Gastroesophageal sphincter (tissue), 4 donors: ENCODE data around the gene APOO. TPM values are rescaled to one million over a fixed set of nuclear protein-coding genes. Genes with fewer than 3 reads are reported as not detected.

Experiments
- ATAC-seq: fragments of 150-250 bp; one replicate; pipeline ENCODE4 v1.9.1; 2016; ENCODE audit warnings: mild to moderate bottlenecking, moderate library complexity
- H3K27ac ChIP-seq, 4 donors: fragments of 200-600 bp; sonication (generic) in 3 of 4; 1 replicate in 3 of 4; 2 replicates in 1 of 4; pipeline ENCODE4 v1.5.1; 2016 to 2019
- H3K27me3 ChIP-seq: fragments of 200-600 bp; sonication (generic); one replicate; pipeline ENCODE4 v1.5.1; 2019
- H3K36me3 ChIP-seq, 2 donors: fragments of 200-600 bp; sonication (generic); one replicate each; pipeline ENCODE4 v1.5.1; 2019; ENCODE audit warnings: control low read depth in 1 of 2
- H3K4me1 ChIP-seq, 3 donors: fragments of 200-600 bp; sonication (generic); 1 replicate in 2 of 3; 2 replicates in 1 of 3; pipeline ENCODE4 v1.5.1; 2016 to 2019; ENCODE audit warnings: control low read depth in 2 of 3
- H3K4me3 ChIP-seq, 2 donors: fragments of 200-600 bp; sonication (generic); one replicate each; pipeline ENCODE4 v1.5.1; 2019; ENCODE audit warnings: mild to moderate bottlenecking in 1 of 2, moderate library complexity in 1 of 2
- H3K9me3 ChIP-seq, 3 donors: fragments of 200-600 bp; sonication (generic); one replicate each; pipeline ENCODE4 v1.5.1; 2017 to 2019; ENCODE audit warnings: control low read depth in 2 of 3
- CTCF ChIP-seq, 4 experiments: fragments of 200-600 bp in 2 of 4; fragments of 450-650 bp in 2 of 4; sonication (generic) in 1 of 4; IDR thresholded peaks; one replicate each; pipeline ENCODE4 v1.5.1; 2017 to 2019; ENCODE audit warnings: antibody characterized with exemption in 4 of 4, mild to moderate bottlenecking in 2 of 4, moderate library complexity in 2 of 4
- EP300 ChIP-seq: sonication (generic); formaldehyde crosslinking; IDR thresholded peaks from one replicate; pipeline ENCODE4 v1.6.1; 2017; ENCODE audit warnings: antibody characterized with exemption, mild to moderate bottlenecking
- POLR2A ChIP-seq, 2 donors: fragments of 450-650 bp; IDR thresholded peaks; one replicate each; pipeline ENCODE4 v1.6.1; 2017; ENCODE audit warnings: antibody characterized with exemption in 2 of 2, mild to moderate bottlenecking in 2 of 2, moderate library complexity in 1 of 2
- POLR2AphosphoS5 ChIP-seq: sonication (generic); formaldehyde crosslinking; IDR thresholded peaks from one replicate; pipeline ENCODE4 v1.6.1; 2017; ENCODE audit warnings: antibody characterized with exemption
- WGBS, 2 donors: methylation state at CpG; one replicate each; pipeline ENCODE4 v1.1.5; 2018; ENCODE audit warnings: low coverage in 1 of 2; 5-methylcytosine and 5-hydroxymethylcytosine counted together
- total RNA-seq, 4 donors: library from RNA; depleted of rRNA; stranded (reverse); fragments of >200 nt; gene quantifications; one replicate each; pipeline ENCODE4 v1.1.0, GENCODE V29; 2016

The APOO gene
- total RNA-seq, 4 donors from 2014 or later: 4.5 to 19.8 (median 8.7) TPM

DNA sequence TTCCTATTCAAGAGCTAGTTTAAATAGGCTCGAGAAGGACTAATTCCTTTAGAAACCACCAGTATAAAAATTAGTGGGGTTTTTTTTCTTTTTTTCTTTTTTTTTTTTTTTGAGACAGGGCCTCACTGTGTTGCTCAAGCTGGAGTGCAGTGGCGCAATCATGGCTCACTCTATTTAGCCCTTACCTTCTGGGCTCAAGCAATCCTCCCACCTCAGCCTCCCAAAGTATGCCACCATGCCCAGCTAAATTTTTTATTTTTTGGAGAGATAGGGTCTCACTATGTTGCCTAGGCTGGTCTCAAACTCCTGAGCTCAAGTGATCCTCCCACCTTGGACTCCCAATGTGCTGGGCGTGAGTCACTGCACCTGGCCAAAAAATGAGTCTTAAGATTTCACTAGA is 52.8 kb downstream of the APOO start:
- no peaks in the 10 kb centered on the region for H3K27me3 ChIP-seq
- H3K4me3 ChIP-seq: no peak overlapping the region
- H3K4me1 ChIP-seq: no peaks in the 10 kb centered on the region
- no peaks in the 10 kb centered on the region for H3K9me3 ChIP-seq
- no peak for ATAC-seq
- TF ChIP-seq POLR2A (IDR thresholded peaks at IDR 0.05) (no peak), EP300 (no peak), CTCF (IDR thresholded peaks at IDR 0.05) (no peak), POLR2AphosphoS5 (no peak)
- no peaks in the 10 kb centered on the region for H3K36me3 ChIP-seq
- H3K27ac ChIP-seq: no peak overlapping the region
- WGBS, 2 donors: 72 to 94% methylated on average over 2 to 3 of the region's 3 CpGs

DNA sequence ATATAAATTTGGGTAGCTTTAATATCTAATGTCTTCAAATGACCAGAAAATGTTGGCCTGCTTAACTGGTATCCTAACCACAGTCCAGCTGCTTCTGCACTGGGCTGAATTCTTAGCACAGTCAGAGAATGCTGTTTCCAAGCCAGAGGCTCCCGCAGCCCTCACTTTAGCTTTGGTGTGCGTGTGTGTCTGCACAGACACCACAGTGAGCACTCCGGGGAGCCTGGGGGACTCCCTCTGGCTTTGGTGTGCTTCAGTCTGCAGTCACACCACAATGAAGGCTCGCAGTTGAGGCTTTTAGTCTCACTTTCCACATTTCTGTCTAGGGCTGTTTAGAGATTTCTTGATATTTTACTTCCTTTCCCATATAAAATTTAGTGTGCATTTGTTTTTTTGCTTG is 53.6 kb downstream of the APOO start:
- H3K36me3 ChIP-seq: no peaks in the 10 kb centered on the region
- no peak overlapping the region for H3K27ac ChIP-seq
- no peaks in the 10 kb centered on the region for H3K9me3 ChIP-seq
- H3K27me3 ChIP-seq: no peaks in the 10 kb centered on the region
- 76% methylated on average over 3 of the region's 4 CpGs; no CpG with 5 or more reads in 1 of the 2 donors for WGBS, 2 donors
- H3K4me3 ChIP-seq: no peak overlapping the region
- no peak for ATAC-seq
- TF ChIP-seq EP300 (no peak), POLR2AphosphoS5 (no peak), CTCF (IDR thresholded peaks at IDR 0.05) (no peak), POLR2A (IDR thresholded peaks at IDR 0.05) (no peak)
- H3K4me1 ChIP-seq: no peaks in the 10 kb centered on the region

- no peaks in the 10 kb centered on the region for H3K36me3 ChIP-seq
- H3K27ac ChIP-seq: no peak overlapping the region
- WGBS, 2 donors: 94 to 100% methylated on average over 2 of the region's 2 CpGs
- H3K4me1 ChIP-seq: no peaks in the 10 kb centered on the region
- ATAC-seq: no peak
- TF ChIP-seq POLR2AphosphoS5 (no peak), POLR2A (IDR thresholded peaks at IDR 0.05) (no peak), EP300 (no peak), CTCF (IDR thresholded peaks at IDR 0.05) (no peak)
- no peaks in the 10 kb centered on the region for H3K9me3 ChIP-seq
- no peak overlapping the region for H3K4me3 ChIP-seq
- no peaks in the 10 kb centered on the region for H3K27me3 ChIP-seq
These were observed 56.2 kb downstream of the APOO start for GRCh38 chrX:23851544-23851943.

DNA sequence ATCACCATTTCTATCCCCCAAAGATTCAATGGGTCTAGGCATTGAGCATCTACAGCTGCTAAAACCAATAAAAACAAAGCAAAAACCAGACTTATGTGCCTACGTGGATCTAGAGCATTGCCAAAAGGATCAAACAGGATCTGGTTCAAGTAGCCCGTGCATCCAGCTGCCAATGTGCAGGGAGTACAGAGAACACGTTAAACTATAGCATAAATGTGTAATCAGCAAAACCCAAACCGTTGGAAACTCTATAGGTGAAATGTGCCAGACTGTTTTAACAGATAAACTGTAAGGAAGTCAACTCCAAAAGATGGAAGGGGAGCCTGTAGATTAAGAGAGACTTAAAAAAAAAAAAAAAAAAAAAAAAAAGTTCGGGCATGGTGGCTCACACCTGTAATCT is 58.5 kb downstream of the APOO start:
- no peak for ATAC-seq

More for the DNA sequence above, 58.5 kb downstream of the APOO start:
- Histone ChIP-seq H3K4me3 (no peak overlapping the region), H3K9me3 (no peaks in the 10 kb centered on the region), H3K27ac (no peak overlapping the region), H3K36me3 (no peaks in the 10 kb centered on the region), H3K4me1 (no peaks in the 10 kb centered on the region), H3K27me3 (no peaks in the 10 kb centered on the region)
- no peak for TF ChIP-seq POLR2A (IDR thresholded peaks at IDR 0.05)
- TF ChIP-seq CTCF (IDR thresholded peaks at IDR 0.05): no peak
- TF ChIP-seq POLR2AphosphoS5: no peak
- no peak for TF ChIP-seq EP300
- 86 to 100% methylated on average over 1 to 3 of the region's 5 CpGs for WGBS, 2 donors
